ENCODE measurements around the gene PEX14.

DNA sequence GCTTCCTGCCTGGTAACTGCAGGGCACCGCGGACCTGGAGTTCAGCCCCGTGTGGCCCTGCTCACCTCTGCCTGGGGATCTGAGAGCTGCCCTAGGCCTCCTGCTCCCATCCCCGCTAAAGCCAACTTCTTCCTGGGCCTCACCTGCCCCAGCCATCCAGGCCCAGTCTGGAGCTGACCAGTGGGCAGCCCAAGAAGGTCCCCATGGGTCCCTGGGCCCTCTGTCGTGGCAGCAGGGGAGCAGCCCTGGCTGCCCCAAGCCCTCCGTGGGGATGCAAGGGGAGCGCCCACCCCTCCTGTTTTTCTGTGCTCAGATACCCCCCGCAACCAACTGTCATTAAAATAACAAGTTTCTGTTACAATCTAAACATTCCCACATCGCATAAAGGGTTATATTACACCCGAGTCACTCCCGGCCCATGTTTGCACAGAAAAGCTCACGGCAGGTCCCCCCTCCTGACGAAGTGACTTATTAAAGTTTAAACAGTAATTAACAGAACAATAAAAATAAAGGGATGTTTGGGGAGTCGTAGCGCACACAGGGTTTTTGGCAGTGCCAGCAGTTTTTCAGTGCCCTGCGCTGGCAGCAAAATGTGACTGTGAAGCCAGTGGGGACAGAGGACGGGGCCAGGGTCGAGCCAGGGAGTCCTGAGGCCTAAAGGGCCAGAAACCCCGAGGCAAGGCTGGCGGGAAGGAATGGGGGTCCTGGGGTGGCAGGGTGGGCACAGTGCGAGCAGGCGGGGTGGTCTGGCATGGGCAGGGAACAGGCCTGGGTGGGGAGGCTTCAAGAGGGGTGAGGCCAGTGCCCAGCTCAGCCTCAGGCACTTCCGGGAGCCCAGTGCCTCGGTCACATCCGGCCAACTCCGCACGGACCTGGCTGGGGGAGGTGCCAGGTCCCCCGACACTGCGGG, 200.2 kb downstream of the PEX14 start:
- TF ChIP-seq, protein P1, sequence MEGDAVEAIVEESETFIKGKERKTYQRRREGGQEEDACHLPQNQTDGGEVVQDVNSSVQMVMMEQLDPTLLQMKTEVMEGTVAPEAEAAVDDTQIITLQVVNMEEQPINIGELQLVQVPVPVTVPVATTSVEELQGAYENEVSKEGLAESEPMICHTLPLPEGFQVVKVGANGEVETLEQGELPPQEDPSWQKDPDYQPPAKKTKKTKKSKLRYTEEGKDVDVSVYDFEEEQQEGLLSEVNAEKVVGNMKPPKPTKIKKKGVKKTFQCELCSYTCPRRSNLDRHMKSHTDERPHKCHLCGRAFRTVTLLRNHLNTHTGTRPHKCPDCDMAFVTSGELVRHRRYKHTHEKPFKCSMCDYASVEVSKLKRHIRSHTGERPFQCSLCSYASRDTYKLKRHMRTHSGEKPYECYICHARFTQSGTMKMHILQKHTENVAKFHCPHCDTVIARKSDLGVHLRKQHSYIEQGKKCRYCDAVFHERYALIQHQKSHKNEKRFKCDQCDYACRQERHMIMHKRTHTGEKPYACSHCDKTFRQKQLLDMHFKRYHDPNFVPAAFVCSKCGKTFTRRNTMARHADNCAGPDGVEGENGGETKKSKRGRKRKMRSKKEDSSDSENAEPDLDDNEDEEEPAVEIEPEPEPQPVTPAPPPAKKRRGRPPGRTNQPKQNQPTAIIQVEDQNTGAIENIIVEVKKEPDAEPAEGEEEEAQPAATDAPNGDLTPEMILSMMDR (IDR thresholded peaks at IDR 0.05), result no peak
- TF ChIP-seq POLR2A (IDR thresholded peaks at IDR 0.05), result no peak

Measured in heart left ventricle (tissue), 13 donors.